T-helper 9 cell (primary cell): ENCODE results near the gene PTCD3.

Source experiments
- DNase-seq: peaks from one replicate; pipeline ENCODE4 v3.0.0-alpha.2; 2020

Gene PTCD3

DNA sequence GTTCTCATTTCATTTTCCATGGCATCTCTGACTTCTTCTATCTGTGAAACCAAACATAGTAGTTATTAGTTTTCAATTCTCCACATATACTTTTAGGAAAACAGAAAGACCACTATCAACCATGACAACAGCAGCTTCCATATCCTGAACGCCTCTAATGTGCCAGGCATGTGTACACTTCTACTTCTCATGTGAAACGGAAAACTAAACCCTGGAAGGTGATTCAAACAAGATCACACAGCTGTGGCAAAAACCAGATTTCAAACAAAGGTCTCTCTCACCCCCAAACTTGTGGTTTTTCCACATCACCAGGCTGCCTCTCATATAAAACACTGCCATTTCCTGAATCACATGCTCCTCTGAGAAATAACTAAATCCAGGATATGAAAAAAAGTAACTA is 41.8 kb downstream of the PTCD3 start:
- no peak for DNase-seq

DNA sequence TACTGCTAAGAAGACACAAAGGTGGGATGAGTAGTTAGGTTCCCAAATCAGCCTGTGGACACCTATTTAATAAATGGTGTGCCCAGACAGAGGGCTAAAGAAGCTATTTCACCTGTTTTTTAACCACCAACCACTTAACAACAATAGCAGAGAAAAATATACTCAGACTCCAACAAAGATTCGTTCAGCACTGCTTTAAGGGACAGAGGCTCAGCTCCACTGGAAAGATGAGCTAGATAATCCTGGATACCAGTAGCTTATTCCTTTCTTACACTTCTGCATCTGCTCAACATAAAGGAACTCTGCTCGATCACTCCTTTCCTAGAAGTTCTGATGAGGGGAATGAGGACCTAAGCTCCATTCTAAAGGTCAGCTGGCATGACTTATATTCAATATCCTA is 44.5 kb downstream of the PTCD3 start:
- DNase-seq = no peak

GRCh38 chr2:86157009-86157556 is 51.0 kb downstream of the PTCD3 start:
- DNase-seq = no peak

DNA sequence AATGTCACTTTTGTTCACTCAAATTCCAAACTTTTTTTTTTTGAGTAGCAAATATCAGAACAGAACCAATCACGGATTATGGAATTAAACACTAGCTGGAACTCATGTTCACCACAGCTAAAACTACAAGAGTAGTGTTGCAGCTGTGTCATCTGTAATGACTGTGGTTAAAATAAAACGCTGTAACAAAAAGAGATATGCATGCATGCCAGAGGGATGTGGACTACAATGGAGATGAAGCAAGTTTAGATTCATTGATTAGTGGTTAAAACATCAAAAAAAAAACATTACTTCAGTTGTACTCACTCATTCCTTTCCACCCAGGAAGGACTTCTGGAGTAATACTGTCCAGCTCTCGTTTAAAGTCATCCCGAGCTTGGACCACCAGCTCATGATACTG is 52.3 kb downstream of the PTCD3 start:
- DNase-seq = no peak

GRCh38 chr2:86160156-86160952 is 54.3 kb downstream of the PTCD3 start:
- DNase-seq = no peak

GRCh38 chr2:86170449-86170848 is 64.4 kb downstream of the PTCD3 start:
- DNase-seq = no peak

GRCh38 chr2:86171295-86171694 is 65.3 kb downstream of the PTCD3 start:
- DNase-seq = no peak

GRCh38 chr2:86172610-86173009 is 66.6 kb downstream of the PTCD3 start:
- no peak for DNase-seq

- DNase-seq = no peak
These were observed 68.4 kb downstream of the PTCD3 start for GRCh38 chr2:86174445-86174844.

- no peak for DNase-seq
These were observed 69.8 kb downstream of the PTCD3 start for GRCh38 chr2:86175828-86176227.

DNA sequence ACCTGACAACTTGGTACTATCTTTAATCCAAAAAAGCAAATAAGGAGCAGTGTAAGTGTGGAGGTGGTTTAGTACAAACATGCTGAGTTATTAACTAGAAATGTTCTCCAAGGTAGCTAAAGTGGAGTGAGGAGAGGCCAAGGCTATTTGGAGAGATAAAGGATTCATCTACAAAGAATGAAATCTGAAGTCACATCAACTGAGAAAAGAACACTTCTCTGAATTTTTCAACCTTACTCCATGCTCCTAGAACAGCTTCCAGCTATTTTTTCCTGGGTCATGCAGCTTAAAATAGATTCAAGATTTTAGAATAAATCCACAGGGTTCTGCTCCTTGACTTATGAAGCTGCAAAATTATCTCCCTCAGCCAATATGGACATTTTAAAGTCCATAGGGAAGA is 70.6 kb downstream of the PTCD3 start:
- DNase-seq = no peak

- no peak for DNase-seq
These were observed 79.6 kb downstream of the PTCD3 start for GRCh38 chr2:86185517-86186212.

- no peak for DNase-seq
These were observed 80.4 kb downstream of the PTCD3 start for GRCh38 chr2:86186431-86186830.

DNA sequence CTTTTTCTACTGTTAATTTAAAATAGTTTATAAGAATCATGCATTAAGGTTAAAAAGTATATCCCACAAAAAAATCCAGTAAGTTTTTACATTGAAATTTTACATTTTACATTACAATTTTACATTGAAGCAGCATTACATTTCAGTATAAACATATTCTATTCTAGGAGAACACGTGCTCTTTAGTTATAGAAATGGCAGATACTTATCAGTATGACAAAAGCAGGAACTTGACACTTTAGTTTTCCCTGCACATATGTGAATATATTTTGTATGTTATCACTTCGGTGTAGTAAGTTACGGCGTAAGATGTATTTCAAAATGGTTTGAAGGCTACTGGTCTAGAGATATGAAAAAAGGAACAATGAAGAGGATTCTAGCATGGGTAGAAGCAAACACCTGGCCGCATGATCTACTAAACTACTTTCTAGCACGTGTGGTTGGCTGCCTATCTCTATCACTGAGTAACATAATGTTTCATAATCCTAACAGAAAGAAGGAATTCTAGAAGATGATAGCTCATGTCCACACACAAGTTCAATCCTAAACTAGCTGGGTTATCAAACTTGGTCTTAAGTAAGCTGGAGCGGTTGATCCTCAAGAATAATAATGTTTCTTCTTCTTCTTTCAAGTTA is 83.9 kb downstream of the PTCD3 start:
- DNase-seq = no peak
